ENCODE results near the gene KIRREL3.

The KIRREL3 gene

DNA sequence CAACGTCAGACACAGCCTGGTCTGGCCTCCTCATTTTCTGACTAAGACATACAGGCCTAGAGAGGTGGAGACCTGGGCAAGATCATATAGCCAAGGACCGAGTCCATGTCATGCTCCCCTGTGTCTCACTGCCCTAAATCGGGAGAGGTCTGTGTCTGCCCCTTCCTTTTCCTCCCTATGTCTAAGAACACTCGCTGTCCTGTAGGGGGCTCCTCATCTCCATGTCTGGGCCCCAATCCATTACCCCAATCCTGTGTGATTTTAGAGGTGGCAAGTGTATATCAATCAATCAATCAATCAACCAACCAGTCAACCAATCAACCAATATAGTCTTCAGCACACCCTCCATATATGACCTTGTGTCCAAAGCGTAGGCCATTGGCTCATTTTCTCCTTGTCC, 125.7 kb downstream of the KIRREL3 start:
- Histone ChIP-seq H3K36me3 (ENCODE audit: insufficient read depth, low read length) (no peaks in the 10 kb centered on the region), H3K9ac (ENCODE audit: low read depth, low read length) (no peak overlapping the region), H3K4me1 (ENCODE audit: insufficient read depth, low read length) (no peaks in the 10 kb centered on the region), H3K9me3 (ENCODE audit: control insufficient read depth, insufficient read depth, low read length) (no peaks in the 10 kb centered on the region; the same call in 1 of the 2 replicates)

DNA sequence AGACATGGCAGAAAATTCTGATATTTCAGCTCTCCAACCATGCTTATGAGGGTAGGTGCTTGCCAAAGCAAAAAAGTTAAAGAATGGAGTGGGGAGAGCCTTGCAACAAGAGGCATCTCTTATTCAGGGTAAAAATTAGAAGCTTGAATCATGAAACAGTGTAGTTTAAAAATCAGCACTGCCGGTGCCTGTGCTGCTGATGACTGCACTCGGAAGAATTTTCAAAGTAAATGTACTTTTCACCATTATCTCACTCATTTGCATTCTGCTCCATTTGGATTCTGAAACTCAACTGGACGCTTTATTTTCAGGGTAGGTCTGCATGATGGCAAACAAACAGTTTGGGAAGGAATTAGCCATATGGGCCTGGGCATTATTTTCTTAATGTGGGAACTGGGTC, 126.3 kb downstream of the KIRREL3 start:
- Histone ChIP-seq H3K9me3 (ENCODE audit: control insufficient read depth, insufficient read depth, low read length) (no peaks in the 10 kb centered on the region; the same call in 1 of the 2 replicates), H3K4me1 (ENCODE audit: insufficient read depth, low read length) (no peaks in the 10 kb centered on the region), H3K36me3 (ENCODE audit: insufficient read depth, low read length) (no peaks in the 10 kb centered on the region), H3K9ac (ENCODE audit: low read depth, low read length) (no peak overlapping the region)

DNA sequence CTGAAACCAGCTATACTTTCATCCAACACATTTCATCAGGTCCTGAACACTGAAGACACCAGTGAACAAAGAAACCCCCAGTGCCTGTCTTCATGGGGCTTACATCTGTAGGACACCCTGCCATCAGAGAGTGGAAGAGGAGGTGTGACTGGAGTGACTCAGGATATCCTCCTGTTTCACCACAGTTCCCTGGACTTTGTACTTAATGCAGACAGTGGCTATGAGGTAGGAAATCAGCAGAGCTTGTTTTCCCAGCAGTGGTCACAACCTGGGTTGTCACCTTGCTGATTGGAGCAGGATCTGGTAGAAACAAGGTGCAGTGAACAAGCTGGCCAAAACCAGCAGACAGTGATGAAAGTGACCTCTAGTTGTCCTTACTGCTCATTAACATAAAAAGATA, 128.8 kb downstream of the KIRREL3 start:
- Histone ChIP-seq H3K36me3 (ENCODE audit: insufficient read depth, low read length) (no peaks in the 10 kb centered on the region), H3K9me3 (ENCODE audit: control insufficient read depth, insufficient read depth, low read length) (no peaks in the 10 kb centered on the region; the same call in 1 of the 2 replicates), H3K9ac (ENCODE audit: low read depth, low read length) (no peak overlapping the region), H3K4me1 (ENCODE audit: insufficient read depth, low read length) (no peaks in the 10 kb centered on the region)

DNA sequence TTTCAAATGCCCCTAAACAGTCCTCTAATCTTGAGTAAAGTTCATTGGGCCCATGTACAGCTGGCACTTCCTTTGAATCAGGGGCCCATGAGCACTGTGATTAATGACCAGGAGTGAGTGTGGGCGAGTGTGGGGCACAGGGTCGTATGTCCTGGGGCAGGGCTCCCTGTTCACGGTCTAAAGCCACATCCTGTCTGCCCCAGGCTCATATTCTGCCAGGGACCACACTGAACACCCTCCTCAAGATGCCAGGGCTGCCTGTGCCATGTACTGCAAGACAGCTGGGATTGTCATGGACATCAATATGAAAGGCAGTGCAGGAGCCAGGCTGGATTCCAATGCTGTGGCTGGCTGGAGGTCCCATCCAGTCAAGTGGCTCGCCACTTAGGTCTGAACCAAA, 130.5 kb downstream of the KIRREL3 start:
- Histone ChIP-seq H3K4me1 (ENCODE audit: insufficient read depth, low read length) (no peaks in the 10 kb centered on the region), H3K9ac (ENCODE audit: low read depth, low read length) (no peak overlapping the region), H3K9me3 (ENCODE audit: control insufficient read depth, insufficient read depth, low read length) (no peaks in the 10 kb centered on the region; the same call in 1 of the 2 replicates), H3K36me3 (ENCODE audit: insufficient read depth, low read length) (no peaks in the 10 kb centered on the region)

DNA sequence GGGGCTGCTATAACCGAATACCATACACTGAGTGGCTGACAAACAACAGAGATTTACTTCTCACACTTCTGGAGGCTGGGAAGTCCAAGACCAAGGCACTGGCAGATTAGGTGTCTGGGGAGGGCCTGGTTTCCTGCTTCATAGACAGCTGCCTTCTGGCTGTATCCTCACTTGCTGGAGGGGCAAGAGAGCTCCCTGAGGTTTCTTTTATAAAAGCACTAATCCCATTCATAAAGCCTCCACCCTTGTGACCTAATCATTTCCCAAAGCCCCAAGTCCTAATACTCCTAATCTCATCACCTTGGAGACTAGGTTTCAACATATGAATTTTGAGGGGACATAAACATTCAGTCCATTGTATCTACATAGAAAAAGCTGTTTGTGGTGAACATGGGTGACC, 131.8 kb downstream of the KIRREL3 start:
- Histone ChIP-seq H3K36me3 (ENCODE audit: insufficient read depth, low read length) (no peaks in the 10 kb centered on the region), H3K9ac (ENCODE audit: low read depth, low read length) (no peak overlapping the region), H3K9me3 (ENCODE audit: control insufficient read depth, insufficient read depth, low read length) (no peaks in the 10 kb centered on the region; the same call in 1 of the 2 replicates), H3K4me1 (ENCODE audit: insufficient read depth, low read length) (no peaks in the 10 kb centered on the region)

DNA sequence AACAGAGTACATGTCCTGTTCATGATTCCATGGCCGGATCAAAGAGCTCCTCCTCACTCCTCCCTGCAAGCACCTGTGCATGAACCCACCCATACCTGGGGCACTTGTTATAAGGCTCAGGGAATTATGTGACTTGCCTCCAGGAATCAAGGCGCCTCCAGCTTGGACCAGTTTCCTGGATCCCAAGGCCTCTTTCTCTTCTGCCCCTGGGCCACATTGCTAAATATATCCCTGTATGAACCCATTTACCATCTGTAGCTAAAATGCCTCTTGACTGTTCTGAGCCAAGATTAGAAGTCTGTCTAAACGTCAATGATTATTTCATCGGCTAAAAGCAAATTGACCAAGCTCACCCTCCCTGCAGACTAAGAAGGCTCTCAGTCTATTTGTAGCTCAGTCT, 135.6 kb downstream of the KIRREL3 start:
- no peaks in the 10 kb centered on the region for H3K9me3 ChIP-seq (ENCODE audit: control insufficient read depth, insufficient read depth, low read length)
- H3K36me3 ChIP-seq (ENCODE audit: insufficient read depth, low read length): no peaks in the 10 kb centered on the region
- H3K9ac ChIP-seq (ENCODE audit: low read depth, low read length): no peak overlapping the region
- H3K4me1 ChIP-seq (ENCODE audit: insufficient read depth, low read length): no peaks in the 10 kb centered on the region

DNA sequence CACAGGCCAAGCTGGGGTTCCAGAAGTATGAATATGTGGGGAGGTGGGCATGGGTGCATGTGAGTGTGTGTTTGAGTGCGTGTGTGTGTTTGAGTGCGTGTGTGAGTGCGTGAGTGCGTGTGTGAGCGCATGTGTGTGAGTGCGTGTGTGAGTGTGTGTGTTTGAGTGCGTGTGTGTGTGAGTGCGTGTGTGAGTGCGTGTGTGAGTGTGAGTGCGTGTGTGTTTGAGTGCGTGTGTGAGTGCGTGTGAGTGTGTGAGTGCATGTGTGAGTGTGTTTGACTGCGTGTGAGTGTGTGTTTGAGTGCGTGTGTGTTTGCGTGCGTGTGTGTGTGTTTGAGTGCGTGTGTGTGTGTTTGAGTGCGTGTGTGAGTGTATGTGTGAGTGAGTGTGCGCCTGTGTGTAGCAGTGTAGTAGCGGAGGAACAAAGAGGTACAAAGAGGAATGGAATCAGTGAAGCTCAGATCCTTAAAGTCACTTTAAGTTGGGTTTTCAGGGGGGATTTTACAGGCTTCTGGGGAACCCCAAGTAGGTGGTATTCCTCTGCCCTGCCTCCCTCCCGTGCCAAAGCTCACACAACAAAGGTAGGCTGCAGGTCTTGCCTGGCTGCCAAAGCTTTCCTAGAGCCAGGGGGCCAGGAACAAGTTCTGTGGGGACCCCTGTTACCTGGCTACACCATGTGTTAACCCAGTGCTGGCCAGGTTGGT, 137.1 kb downstream of the KIRREL3 start:
- no peak overlapping the region for H3K9ac ChIP-seq (ENCODE audit: low read depth, low read length)
- H3K36me3 ChIP-seq (ENCODE audit: insufficient read depth, low read length): no peaks in the 10 kb centered on the region
- no peaks in the 10 kb centered on the region for H3K9me3 ChIP-seq (ENCODE audit: control insufficient read depth, insufficient read depth, low read length)
- no peaks in the 10 kb centered on the region for H3K4me1 ChIP-seq (ENCODE audit: insufficient read depth, low read length)

DNA sequence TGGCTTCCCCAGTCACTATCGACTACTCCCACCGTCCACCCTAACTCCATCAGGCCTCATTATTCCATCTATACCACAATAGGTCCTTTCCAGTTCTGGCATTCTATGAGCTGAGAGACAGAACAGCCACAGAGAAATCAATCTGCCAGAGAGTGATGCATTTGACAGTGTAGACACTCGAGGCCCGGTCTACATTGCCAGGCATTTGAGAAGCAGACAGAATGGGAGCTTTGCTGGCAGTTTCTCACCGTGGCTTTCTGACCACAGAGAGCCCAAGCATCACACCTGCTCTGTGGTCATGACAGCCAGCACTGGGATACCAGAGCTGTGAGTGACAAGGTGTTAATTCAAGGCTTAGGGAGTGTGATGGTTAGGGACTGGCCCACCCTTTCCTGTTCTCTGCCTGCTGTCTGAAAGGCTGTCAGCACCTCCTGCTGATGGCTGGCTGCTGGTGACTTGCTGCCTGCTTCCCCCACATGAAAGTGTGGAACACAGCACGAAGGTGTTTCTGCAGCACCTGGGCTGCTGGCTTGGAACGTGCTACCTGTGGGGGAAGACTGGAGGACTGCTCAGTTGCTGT, 137.8 kb downstream of the KIRREL3 start:
- H3K9me3 ChIP-seq (ENCODE audit: control insufficient read depth, insufficient read depth, low read length): no peaks in the 10 kb centered on the region
- no peak overlapping the region for H3K9ac ChIP-seq (ENCODE audit: low read depth, low read length)
- H3K36me3 ChIP-seq (ENCODE audit: insufficient read depth, low read length): no peaks in the 10 kb centered on the region
- no peaks in the 10 kb centered on the region for H3K4me1 ChIP-seq (ENCODE audit: insufficient read depth, low read length)

DNA sequence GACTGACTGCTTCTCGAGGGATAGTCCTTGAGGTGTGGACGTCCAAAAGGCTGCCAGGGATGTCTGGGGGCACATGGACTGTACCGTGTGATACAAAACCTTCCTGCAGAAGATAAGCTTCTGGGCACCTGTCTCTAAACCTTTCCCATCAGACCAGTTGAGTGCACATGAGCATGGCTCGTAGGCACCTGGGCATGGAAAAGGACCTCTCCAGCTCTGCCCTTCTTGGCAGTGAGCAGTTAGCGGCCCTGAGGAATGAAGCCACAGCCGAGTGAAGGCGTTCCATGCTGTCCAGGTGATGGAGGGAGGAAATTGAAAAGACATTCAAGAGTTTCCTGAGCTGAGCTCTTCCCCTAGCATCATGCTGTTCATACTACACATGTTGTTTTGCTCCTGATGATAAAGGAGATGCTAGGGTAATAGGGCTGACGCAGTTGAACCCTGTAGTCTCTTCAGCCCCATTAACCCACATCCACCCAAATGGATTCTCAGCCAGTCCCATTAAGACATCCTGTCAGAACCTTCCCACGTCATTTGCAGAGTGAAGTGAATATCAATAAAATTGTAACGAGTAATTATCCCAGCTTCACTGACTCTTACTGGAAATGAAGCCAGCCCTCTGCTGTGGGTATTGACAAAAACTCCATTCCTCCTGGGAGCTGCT, 138.6 kb downstream of the KIRREL3 start:
- Histone ChIP-seq H3K4me1 (ENCODE audit: insufficient read depth, low read length) (no peaks in the 10 kb centered on the region), H3K36me3 (ENCODE audit: insufficient read depth, low read length) (no peaks in the 10 kb centered on the region), H3K9me3 (ENCODE audit: control insufficient read depth, insufficient read depth, low read length) (no peaks in the 10 kb centered on the region), H3K9ac (ENCODE audit: low read depth, low read length) (no peak overlapping the region)

DNA sequence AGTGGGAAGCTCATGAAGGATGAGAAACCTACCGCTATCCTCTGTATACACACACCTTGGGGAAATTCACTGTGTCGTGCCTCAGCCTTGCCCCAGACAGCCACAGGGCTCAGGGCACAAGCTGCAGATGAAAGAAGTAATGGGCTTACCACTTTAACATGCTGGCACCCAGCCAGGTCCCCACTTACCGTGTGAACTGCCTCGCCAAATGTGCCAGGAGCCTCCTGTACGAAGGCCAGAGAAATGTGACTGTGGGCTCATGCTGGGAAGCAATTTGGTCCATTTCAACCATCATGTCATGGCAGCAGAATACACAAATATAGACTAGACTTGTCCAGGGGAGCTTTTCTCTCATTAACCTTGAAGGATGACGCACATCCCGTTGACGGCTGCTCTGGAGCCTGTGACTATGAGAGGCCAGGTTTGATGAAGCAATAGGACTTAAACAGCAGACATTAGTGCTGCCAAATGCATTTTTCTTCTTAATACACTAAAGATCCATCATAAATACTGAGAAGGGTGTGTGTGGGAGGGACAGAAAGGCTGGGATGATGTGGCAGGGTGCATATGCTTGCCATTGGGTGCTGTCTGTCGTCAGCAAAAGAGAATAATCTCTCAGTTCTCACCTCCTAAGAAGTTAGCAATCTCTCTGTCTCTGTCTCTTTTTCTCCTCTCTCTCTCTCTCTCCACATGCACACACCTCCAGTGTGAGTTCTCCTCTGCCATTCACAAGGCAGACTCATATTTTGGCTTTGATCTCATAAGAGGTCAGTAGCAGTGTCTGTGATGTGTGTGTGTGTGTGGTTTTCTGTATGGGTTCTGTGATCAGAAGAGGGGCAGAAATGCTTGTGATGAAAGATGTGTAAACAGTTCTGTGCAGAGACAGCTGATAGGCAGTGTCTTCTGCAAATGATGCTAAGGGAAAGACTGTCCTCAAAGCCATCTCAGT, 142.4 kb downstream of the KIRREL3 start:
- Histone ChIP-seq H3K9ac (ENCODE audit: low read depth, low read length) (no peak overlapping the region), H3K4me1 (ENCODE audit: insufficient read depth, low read length) (no peaks in the 10 kb centered on the region), H3K36me3 (ENCODE audit: insufficient read depth, low read length) (no peaks in the 10 kb centered on the region), H3K9me3 (ENCODE audit: control insufficient read depth, insufficient read depth, low read length) (no peaks in the 10 kb centered on the region)

DNA sequence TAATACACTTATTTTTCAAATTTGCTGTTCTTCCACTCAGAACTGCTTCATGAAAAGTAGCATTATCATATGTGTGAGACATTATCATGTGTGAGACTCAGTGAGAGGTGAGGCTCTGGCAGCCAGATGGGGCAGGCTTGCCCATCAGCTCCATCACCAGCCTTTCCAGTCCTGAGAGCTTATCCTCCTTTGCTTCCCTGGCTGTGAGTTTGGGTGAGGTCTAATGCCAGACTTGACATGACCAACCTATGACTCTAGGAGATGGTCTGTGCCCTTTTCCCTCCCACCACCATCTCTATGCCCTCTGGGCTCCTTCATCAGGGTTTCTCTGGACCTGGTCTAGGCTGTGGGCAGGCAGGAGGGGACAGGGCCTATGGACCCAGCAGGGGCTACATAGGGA, 145.0 kb downstream of the KIRREL3 start:
- H3K9ac ChIP-seq (ENCODE audit: low read depth, low read length): no peak overlapping the region
- H3K36me3 ChIP-seq (ENCODE audit: insufficient read depth, low read length): no peaks in the 10 kb centered on the region
- H3K9me3 ChIP-seq (ENCODE audit: control insufficient read depth, insufficient read depth, low read length): no peaks in the 10 kb centered on the region
- H3K4me1 ChIP-seq (ENCODE audit: insufficient read depth, low read length): no peaks in the 10 kb centered on the region

DNA sequence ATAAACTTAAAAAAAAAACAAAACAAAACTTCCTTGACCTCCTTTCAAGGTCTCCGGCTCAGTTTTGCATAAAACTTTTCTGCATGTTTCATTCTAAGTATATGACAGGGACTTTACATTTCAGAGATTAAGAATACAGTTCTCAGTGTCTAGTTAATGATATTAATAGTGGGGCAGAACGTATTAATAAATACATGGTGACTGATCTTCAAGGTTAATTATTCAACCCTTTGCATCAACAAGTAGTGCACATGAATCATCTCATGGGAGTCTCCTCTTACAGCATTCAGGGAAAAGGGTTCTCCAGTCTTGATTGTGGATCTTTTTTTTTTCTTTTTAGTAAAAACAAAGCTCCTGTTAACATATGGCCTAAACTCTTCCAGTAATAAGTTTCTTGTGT, 146.8 kb downstream of the KIRREL3 start:
- H3K4me1 ChIP-seq (ENCODE audit: insufficient read depth, low read length): no peaks in the 10 kb centered on the region
- no peaks in the 10 kb centered on the region for H3K9me3 ChIP-seq (ENCODE audit: control insufficient read depth, insufficient read depth, low read length)
- H3K36me3 ChIP-seq (ENCODE audit: insufficient read depth, low read length): no peaks in the 10 kb centered on the region
- no peak overlapping the region for H3K9ac ChIP-seq (ENCODE audit: low read depth, low read length)

DNA sequence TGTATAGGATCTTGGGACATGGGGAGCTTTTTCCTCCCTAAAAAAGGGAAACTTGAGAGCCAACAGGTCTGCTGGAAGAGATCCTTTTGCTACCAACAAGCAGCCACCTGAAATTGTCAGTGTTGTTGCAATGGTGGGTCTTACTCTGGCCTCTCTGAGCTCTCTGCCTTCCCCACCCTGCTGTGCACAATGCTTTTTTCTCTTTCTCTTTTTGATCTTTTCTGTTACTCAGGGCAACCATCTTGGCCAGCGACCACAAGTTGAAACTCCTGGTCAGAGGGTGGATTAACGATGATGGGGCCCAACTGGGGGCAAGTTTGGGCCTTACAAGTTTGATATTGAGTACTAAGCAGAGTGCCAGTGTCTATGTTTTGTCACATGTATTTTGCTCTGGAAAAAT, 155.8 kb downstream of the KIRREL3 start:
- H3K9me3 ChIP-seq (ENCODE audit: control insufficient read depth, insufficient read depth, low read length): no peaks in the 10 kb centered on the region
- no peaks in the 10 kb centered on the region for H3K4me1 ChIP-seq (ENCODE audit: insufficient read depth, low read length)
- no peak overlapping the region for H3K9ac ChIP-seq (ENCODE audit: low read depth, low read length)
- H3K36me3 ChIP-seq (ENCODE audit: insufficient read depth, low read length): no peaks in the 10 kb centered on the region

DNA sequence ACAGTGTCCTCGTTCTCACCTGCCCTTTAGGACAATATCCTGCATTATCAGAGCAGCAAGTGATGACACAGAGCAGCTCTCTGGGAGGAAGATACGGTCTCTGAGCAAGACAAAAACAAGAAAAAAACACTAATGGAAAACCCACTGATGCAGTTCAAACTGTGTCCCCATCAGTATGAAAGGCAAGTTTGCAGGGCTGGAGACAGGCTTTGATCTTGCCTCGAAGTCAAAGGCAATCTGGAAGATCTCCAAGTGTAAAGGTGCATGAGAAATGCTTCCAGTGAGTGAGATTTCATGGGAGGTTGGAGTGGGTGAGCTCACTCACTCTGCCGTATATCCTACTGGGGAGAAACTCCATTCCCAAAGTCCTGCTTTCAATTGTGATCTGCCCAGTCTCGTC, 157.5 kb downstream of the KIRREL3 start:
- Histone ChIP-seq H3K4me1 (ENCODE audit: insufficient read depth, low read length) (no peaks in the 10 kb centered on the region), H3K9ac (ENCODE audit: low read depth, low read length) (no peak overlapping the region), H3K36me3 (ENCODE audit: insufficient read depth, low read length) (no peaks in the 10 kb centered on the region), H3K9me3 (ENCODE audit: control insufficient read depth, insufficient read depth, low read length) (no peaks in the 10 kb centered on the region)
